ENCODE data around the gene TOX2. TPM values are rescaled to one million over a fixed set of nuclear protein-coding genes. Genes with fewer than 3 reads are reported as not detected.

Gene TOX2
- total and polyA plus RNA-seq, 5 donors from 2014 or later, result 2.0 to 9.2 (median 3.4) TPM

DNA sequence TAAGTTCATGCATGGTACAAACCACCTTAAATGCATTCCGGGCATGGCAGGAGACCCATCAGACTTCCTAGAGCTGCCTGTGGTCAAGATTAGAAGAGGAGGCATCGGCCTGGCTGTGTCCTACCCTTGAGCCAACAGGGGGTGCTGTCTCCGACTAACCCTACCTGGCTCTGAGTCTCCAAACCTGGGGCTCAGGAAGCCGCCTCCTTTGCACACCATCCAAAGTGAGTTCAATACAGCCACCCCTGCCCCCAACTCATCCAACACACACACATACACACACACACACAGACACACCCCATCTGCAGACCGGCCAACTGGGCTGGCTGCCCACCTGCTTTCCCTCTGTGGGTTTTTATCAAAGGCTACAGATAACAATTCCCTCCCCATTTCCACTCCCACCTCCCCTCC, 195.3 kb downstream of the TOX2 start:
- no peaks in the 10 kb centered on the region for H3K36me3 ChIP-seq (ENCODE audit: control insufficient read depth, insufficient read depth, low read length)
- no peak overlapping the region for H3K4me3 Mint-ChIP-seq
- H3K9me3 Mint-ChIP-seq, result peaks cover 2 to 21% (median 6%) of the 10 kb centered on the region in 7 donors
- H3K27ac Mint-ChIP-seq, result no peak overlapping the region
- no peak for DNase-seq
- no peak overlapping the region for H3K27ac ChIP-seq (ENCODE audit: insufficient read depth, low read length, poor library complexity, severe bottlenecking)
- H3K27me3 Mint-ChIP-seq, result peaks cover 27% of the 10 kb centered on the region
- H3K36me3 Mint-ChIP-seq, result no peaks in the 10 kb centered on the region
- peaks cover 22% of the 10 kb centered on the region for H3K27me3 ChIP-seq (ENCODE audit: control insufficient read depth, insufficient read depth, low read length)
- no peak for ATAC-seq (ENCODE audit: low read depth in 2 of 2)
- H3K4me1 ChIP-seq (ENCODE audit: control insufficient read depth, insufficient read depth, low read length, poor library complexity, severe bottlenecking), result no peaks in the 10 kb centered on the region
- H3K9me3 ChIP-seq (ENCODE audit: control insufficient read depth in 2 of 2, low read length in 2 of 2), result peaks cover 9 to 13% of the 10 kb centered on the region in 2 experiments
- no peak overlapping the region for H3K4me3 ChIP-seq (ENCODE audit: low read depth, low read length)
- no peaks in the 10 kb centered on the region for H3K4me1 Mint-ChIP-seq

DNA sequence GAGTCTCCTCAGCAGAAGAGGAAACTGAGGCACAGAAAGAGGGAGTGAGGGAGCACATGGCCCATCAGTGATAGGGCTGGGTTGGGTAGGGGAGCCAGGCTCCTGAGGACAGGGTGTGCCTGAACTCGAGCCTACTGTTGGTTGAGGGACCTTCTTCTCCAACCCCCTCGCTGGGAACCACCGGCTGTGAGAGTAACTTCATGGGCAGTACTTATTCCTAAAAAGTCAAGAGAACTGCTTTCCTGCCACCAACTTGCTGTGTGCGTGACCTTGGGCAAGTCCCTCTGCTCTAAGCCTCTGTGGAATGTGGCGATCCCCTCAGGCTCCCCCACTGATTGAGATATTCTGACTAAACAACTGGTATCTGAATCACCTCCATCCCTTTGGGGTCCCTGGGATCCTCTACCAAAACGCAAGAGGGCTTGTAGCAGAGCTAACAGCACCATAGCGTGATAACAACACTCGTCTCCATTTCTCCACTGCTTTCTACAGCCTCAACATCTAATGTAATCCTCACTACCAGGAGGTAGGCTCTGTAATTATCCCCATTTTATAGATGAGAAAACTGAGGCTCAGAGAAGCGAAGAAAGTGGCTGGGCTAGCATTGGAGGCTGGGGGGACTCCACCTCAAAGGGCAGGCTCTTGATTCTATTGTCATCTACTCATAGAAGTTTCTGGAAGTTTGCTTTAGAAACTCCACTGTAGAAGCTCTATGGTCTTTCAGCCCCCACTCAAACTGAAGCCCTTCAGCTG, 196.3 kb downstream of the TOX2 start:
- Histone ChIP-seq H3K4me1 (ENCODE audit: control insufficient read depth, insufficient read depth, low read length, poor library complexity, severe bottlenecking) (no peaks in the 10 kb centered on the region), H3K27ac (ENCODE audit: insufficient read depth, low read length, poor library complexity, severe bottlenecking) (no peak overlapping the region), H3K27me3 (ENCODE audit: control insufficient read depth, insufficient read depth, low read length) (peaks cover 19% of the 10 kb centered on the region), H3K4me3 (ENCODE audit: low read depth, low read length) (no peak overlapping the region), H3K9me3 (ENCODE audit: control insufficient read depth in 2 of 2, low read length in 2 of 2) (peaks cover 9 to 13% of the 10 kb centered on the region in 2 experiments), H3K36me3 (ENCODE audit: control insufficient read depth, insufficient read depth, low read length) (no peaks in the 10 kb centered on the region)
- Mint-ChIP-seq H3K9me3 (peaks cover 2 to 21% (median 6%) of the 10 kb centered on the region in 7 donors), H3K4me1 (peaks cover 0 to 2% (median 0%) of the 10 kb centered on the region in 4 donors), H3K27ac (no peak overlapping the region), H3K4me3 (no peak overlapping the region), H3K36me3 (no peaks in the 10 kb centered on the region), H3K27me3 (peaks cover 29% of the 10 kb centered on the region)
- no peak for DNase-seq
- ATAC-seq (ENCODE audit: low read depth in 2 of 2), result no peak

DNA sequence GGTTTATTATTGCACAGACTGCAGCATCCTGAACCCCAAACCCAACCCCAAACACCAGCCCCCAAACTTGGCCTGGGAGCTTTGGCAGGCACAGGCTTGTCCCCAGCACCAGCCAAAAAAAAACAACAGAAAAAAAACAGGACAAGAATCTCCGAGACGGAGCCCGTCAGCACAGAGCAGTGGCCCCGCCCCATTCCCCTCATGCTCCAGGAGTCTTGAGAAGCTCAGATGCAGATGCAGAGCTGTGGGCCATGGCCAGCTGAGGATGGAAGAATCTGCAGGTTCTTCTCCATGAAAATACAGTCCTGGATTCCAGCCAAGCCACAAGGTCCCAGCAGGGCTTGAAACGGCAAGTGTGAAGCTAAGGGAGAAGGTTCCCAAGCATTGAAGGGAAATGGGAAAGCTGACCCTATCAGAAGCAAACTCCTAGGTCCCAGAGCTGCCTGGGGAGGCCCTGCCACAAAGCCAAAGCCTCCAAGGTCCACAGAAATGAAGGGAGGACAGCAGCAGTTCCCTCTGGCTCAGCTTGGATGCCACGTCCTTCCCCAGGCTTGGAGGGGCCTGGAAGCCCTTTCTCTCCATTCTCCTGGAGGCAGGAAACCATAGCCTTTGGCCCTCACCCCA, 197.2 kb downstream of the TOX2 start:
- Mint-ChIP-seq H3K27ac (no peak overlapping the region), H3K9me3 (peaks cover 0 to 21% (median 2%) of the 10 kb centered on the region in 7 donors), H3K27me3 (peaks cover 36% of the 10 kb centered on the region), H3K4me3 (no peak overlapping the region), H3K36me3 (no peaks in the 10 kb centered on the region), H3K4me1 (peaks cover 0 to 6% (median 4%) of the 10 kb centered on the region in 4 donors)
- H3K36me3 ChIP-seq (ENCODE audit: control insufficient read depth, insufficient read depth, low read length), result no peaks in the 10 kb centered on the region
- H3K4me3 ChIP-seq (ENCODE audit: low read depth, low read length), result no peak overlapping the region
- peaks cover 17% of the 10 kb centered on the region for H3K27me3 ChIP-seq (ENCODE audit: control insufficient read depth, insufficient read depth, low read length)
- ATAC-seq (ENCODE audit: low read depth in 2 of 2) (no peak), DNase-seq (no peak)
- peaks cover 4% of the 10 kb centered on the region for H3K4me1 ChIP-seq (ENCODE audit: control insufficient read depth, insufficient read depth, low read length, poor library complexity, severe bottlenecking)
- no peak overlapping the region for H3K27ac ChIP-seq (ENCODE audit: insufficient read depth, low read length, poor library complexity, severe bottlenecking)
- H3K9me3 ChIP-seq (ENCODE audit: control insufficient read depth in 2 of 2, low read length in 2 of 2), result peaks cover 9 to 13% of the 10 kb centered on the region in 2 experiments

DNA sequence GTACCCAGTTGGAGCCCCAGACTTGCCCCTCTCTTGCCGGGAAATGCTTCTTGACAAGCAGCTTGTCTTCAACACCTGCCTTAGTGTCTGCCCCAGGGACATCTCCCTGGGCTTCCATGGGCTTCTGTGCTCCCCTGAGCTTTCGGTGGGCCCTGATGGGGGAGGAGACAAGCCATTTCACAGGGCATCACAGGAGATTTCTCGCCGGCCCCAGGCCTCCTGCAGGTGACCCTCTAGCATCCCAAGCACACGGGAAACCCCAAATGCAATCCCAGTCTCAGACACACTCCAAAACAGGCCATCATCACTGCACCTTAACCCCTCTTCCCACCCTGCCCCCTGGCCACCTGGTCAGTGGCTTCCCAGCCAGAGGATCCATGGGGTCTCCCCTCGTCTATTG, 197.8 kb downstream of the TOX2 start:
- H3K9me3 ChIP-seq (ENCODE audit: control insufficient read depth in 2 of 2, low read length in 2 of 2), result peaks cover 8 to 11% of the 10 kb centered on the region in 2 experiments
- H3K27ac ChIP-seq (ENCODE audit: insufficient read depth, low read length, poor library complexity, severe bottlenecking), result no peak overlapping the region
- H3K27me3 ChIP-seq (ENCODE audit: control insufficient read depth, insufficient read depth, low read length), result peaks cover 15% of the 10 kb centered on the region
- no peaks in the 10 kb centered on the region for H3K36me3 Mint-ChIP-seq
- ATAC-seq (ENCODE audit: low read depth in 2 of 2) (no peak), DNase-seq (no peak)
- H3K4me3 Mint-ChIP-seq, result no peak overlapping the region
- no peak overlapping the region for H3K4me3 ChIP-seq (ENCODE audit: low read depth, low read length)
- H3K27me3 Mint-ChIP-seq, result peaks cover 37% of the 10 kb centered on the region
- H3K27ac Mint-ChIP-seq, result no peak overlapping the region
- peaks cover 0 to 15% (median 2%) of the 10 kb centered on the region in 7 donors for H3K9me3 Mint-ChIP-seq
- peaks cover 0 to 7% (median 4%) of the 10 kb centered on the region in 4 donors for H3K4me1 Mint-ChIP-seq
- H3K4me1 ChIP-seq (ENCODE audit: control insufficient read depth, insufficient read depth, low read length, poor library complexity, severe bottlenecking), result peaks cover 4% of the 10 kb centered on the region
- no peaks in the 10 kb centered on the region for H3K36me3 ChIP-seq (ENCODE audit: control insufficient read depth, insufficient read depth, low read length)

DNA sequence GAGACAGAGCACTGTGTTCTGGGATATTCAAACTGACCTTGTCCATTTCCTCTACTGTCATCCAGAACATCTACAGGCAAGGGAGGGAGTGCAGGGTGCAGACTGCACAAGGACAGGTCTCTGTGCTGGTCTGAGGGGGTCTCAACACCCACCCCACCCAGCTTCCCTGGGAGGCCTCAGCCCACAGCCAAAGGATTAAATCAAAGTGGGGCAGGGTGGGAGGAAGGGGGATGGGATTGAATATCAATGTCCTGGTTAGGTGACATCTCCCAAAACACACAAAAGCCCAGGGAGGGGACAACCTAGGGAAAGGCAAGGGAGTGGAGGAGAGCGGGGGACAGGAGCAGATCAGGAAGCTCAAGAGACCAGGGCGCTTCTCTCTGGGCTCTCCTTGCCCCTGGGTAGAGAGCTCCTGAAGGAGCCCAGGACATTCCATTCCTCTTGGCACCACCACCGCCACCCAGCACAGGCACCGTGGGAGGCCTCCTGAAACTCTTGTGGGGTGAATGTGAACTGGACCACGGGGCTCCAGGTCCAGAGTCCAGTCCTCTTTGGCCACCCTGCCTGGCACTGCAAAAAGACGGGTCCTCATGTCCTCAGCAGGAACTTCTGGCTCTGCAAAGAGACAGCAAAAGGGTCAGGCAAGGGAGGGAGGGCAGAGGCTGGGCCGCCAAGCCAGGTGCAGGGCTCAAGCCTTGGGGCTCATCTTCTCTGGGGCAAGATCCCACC, 198.4 kb downstream of the TOX2 start:
- H3K36me3 Mint-ChIP-seq, result no peaks in the 10 kb centered on the region
- no peak for DNase-seq
- H3K27me3 Mint-ChIP-seq, result peaks cover 37% of the 10 kb centered on the region
- peaks cover 0 to 9% (median 1%) of the 10 kb centered on the region in 7 donors for H3K9me3 Mint-ChIP-seq
- no peaks in the 10 kb centered on the region for H3K36me3 ChIP-seq (ENCODE audit: control insufficient read depth, insufficient read depth, low read length)
- ATAC-seq (ENCODE audit: low read depth in 2 of 2), result no peak
- no peak overlapping the region for H3K27ac Mint-ChIP-seq
- H3K4me3 ChIP-seq (ENCODE audit: low read depth, low read length), result no peak overlapping the region
- H3K4me1 ChIP-seq (ENCODE audit: control insufficient read depth, insufficient read depth, low read length, poor library complexity, severe bottlenecking), result peaks cover 4% of the 10 kb centered on the region
- H3K27ac ChIP-seq (ENCODE audit: insufficient read depth, low read length, poor library complexity, severe bottlenecking), result no peak overlapping the region
- peaks cover 0 to 7% (median 4%) of the 10 kb centered on the region in 4 donors for H3K4me1 Mint-ChIP-seq
- H3K9me3 ChIP-seq (ENCODE audit: control insufficient read depth in 2 of 2, low read length in 2 of 2), result peaks cover 3 to 5% of the 10 kb centered on the region in 2 experiments
- H3K27me3 ChIP-seq (ENCODE audit: control insufficient read depth, insufficient read depth, low read length), result peaks cover 15% of the 10 kb centered on the region
- no peak overlapping the region for H3K4me3 Mint-ChIP-seq

DNA sequence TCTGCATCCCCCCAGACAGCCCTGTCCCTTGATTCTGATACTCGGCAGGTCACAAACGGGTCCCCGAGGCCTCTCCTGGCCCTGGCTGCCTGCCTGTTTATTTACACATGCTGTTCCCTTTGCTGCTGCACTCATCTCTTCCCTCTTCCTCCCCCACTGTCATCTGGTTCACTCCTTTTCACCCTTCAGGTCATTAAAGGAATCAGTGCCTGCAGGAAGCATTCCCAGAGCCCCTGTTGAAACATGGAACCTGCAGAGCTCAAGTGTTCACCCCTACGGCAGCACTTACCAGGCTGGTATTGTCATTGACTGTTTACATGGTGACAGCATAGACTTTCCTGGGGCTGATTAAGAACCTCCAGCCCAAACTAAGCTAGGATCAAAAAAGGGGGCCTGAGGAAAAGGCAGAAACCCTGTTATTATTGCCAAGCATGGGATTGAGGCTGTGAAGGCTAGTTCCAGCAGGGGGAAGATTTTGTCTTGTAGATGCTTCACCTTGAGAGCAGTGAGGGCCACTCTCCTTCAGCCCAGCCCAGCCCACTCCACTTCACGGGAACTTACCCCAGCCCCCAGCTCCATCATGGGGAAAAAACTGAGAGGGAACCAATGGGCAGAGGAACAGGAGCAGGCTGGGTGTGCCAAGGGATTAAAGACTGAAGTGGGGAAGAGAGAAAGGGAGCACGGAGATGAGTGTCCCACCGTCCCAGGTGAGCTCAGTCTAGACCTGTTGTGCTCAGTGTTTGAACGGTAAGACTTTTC, 199.1 kb downstream of the TOX2 start:
- peaks cover 36% of the 10 kb centered on the region for H3K27me3 Mint-ChIP-seq

DNA sequence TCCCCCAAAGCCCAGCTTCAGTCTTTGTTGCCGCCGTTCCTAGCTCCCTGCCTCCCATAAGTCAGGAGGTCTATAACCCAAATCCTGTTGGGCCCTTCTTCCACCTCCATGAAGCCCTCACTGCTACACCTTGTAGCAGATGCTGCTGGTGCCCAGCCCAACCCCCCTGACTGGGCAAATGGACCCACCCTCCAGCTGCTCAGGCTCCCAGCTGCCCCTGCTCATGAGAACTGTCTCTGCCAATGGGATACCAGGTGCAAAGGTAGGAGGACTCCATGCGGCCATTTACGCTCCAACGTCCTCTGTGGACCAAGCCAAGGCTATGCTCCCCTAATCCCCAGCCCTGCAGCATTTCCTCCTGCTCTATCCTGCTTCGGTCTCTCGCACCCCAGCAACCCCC, 200.5 kb downstream of the TOX2 start:
- H3K4me3 ChIP-seq (ENCODE audit: low read depth, low read length), result no peak overlapping the region
- H3K27ac ChIP-seq (ENCODE audit: insufficient read depth, low read length, poor library complexity, severe bottlenecking), result no peak overlapping the region
- peaks cover 7% of the 10 kb centered on the region for H3K27me3 ChIP-seq (ENCODE audit: control insufficient read depth, insufficient read depth, low read length)
- Mint-ChIP-seq H3K36me3 (no peaks in the 10 kb centered on the region), H3K27me3 (peaks cover 30% of the 10 kb centered on the region), H3K27ac (no peak overlapping the region), H3K4me1 (peaks cover 0 to 7% (median 4%) of the 10 kb centered on the region in 4 donors), H3K4me3 (no peak overlapping the region), H3K9me3 (no peaks in the 10 kb centered on the region)
- no peaks in the 10 kb centered on the region for H3K36me3 ChIP-seq (ENCODE audit: control insufficient read depth, insufficient read depth, low read length)
- no peaks in the 10 kb centered on the region for H3K9me3 ChIP-seq (ENCODE audit: control insufficient read depth in 2 of 2, low read length in 2 of 2)
- ATAC-seq (ENCODE audit: low read depth in 2 of 2) (no peak), DNase-seq (no peak)
- peaks cover 4% of the 10 kb centered on the region for H3K4me1 ChIP-seq (ENCODE audit: control insufficient read depth, insufficient read depth, low read length, poor library complexity, severe bottlenecking)

More for the DNA sequence above, 199.1 kb downstream of the TOX2 start:
- DNase-seq, result no peak
- Mint-ChIP-seq H3K9me3 (peaks cover 0 to 4% (median 0%) of the 10 kb centered on the region in 7 donors), H3K36me3 (no peaks in the 10 kb centered on the region), H3K27ac (no peak overlapping the region), H3K4me3 (no peak overlapping the region), H3K4me1 (peaks cover 0 to 7% (median 4%) of the 10 kb centered on the region in 4 donors)
- peaks cover 12% of the 10 kb centered on the region for H3K27me3 ChIP-seq (ENCODE audit: control insufficient read depth, insufficient read depth, low read length)
- H3K27ac ChIP-seq (ENCODE audit: insufficient read depth, low read length, poor library complexity, severe bottlenecking), result no peak overlapping the region
- H3K4me3 ChIP-seq (ENCODE audit: low read depth, low read length), result no peak overlapping the region
- no peaks in the 10 kb centered on the region for H3K36me3 ChIP-seq (ENCODE audit: control insufficient read depth, insufficient read depth, low read length)
- H3K4me1 ChIP-seq (ENCODE audit: control insufficient read depth, insufficient read depth, low read length, poor library complexity, severe bottlenecking), result peaks cover 4% of the 10 kb centered on the region
- ATAC-seq (ENCODE audit: low read depth in 2 of 2), result no peak
- H3K9me3 ChIP-seq (ENCODE audit: control insufficient read depth in 2 of 2, low read length in 2 of 2), result no peaks in the 10 kb centered on the region
